Inflammatory macrophage treated with lipopolysaccharide for 1 hour (primary cell): ENCODE data around the gene ZNRD2.

Source experiments
- DNase-seq, 2 donors: peaks; one replicate each; pipeline ENCODE4 v3.0.0-alpha.2; 2020 to 2022

ZNRD2 gene

DNA sequence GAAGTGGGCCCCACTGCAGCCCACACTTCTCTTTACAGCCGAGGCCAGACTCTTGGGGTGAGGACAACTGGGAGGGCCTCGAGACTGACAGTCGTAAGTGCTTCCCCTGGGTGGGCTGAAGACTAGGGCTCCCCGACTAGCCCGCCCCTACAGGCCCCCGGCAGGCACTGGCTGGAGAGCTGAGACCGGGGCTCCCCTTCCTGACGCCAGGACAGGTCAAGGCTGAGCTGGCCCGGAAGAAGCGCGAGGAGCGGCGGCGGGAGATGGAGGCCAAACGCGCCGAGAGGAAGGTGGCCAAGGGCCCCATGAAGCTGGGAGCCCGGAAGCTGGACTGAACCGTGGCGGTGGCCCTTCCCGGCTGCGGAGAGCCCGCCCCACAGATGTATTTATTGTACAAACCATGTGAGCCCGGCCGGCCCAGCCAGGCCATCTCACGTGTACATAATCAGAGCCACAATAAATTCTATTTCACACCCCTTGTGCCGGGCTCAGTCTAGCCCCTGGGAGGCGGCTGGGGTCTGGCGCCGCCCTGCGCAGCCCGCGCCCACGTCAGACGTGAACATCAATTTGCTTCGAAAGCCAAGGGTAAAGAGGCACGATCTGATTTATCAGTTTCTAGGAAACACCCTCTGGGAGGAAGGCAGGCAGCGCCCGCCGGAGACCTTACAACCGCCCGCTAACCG is 31.9 kb upstream of the ZNRD2 start:
- no peak for DNase-seq

DNA sequence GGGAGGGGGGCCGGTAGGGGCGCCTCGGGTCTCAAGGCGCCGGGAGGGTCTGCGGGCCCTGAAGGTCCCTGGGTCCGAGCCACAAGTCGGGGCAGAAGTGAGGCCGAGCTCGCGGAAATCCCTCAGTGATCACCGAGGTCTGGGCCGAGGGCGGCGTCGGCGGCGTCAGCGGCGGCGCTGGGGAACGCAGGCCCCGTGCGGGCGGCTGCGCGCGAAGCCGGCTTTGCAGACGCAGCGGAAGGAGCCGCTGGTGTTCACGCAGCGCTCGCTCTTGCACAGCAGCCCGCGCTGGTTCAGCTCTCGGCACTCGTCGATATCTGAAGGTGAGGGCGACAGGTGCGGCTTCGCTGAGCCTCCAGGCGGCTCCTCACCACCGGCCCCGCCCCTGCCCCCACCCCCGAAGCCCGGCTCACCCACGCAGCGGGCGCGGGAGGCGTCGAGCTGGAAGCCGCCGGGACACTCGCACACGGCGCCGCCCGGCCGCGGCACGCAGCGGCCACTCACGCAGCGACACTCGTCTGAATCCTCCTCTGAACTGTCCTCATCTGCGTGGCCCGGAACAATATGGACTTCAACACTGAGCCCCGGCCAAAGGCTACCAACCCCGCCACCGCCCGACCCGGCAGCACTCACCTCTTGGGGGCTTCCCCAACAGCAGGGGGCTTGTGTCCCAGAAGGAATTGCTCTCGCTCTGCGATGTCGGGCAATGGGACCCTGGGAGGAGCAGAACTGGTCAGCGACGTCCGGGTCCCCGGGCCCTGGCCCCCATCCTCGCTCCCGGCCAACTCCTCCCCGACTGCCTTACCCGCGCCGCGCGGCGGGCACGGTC is 31.1 kb upstream of the ZNRD2 start:
- DNase-seq: no peak

DNA sequence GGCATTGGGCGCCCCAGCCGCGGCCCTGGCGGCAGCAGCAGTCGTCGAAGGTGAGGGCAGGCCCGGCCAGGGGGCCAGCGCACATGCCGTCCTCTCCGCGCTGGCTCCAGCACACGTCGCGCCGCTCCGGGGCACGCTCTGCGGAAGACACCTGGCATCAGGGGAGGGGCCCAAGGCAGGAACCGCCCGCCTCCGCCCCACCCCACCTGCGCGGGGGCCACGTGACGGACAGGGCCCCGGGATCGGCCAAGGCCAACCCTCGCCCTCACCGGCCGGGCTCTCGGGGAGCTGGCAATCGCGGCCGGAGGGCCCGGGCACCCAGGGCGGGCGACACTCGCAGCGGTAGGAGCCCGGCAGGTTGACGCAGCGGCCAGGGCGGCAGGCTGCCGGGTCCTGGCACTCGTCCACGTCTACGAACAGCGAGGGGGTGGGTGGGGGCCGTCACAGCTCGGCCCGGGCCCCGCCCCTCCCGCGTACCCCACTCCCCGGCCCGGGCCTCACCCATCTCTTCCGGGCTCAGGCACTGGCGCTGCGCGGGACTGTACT is 30.5 kb upstream of the ZNRD2 start:
- DNase-seq: no peak

DNA sequence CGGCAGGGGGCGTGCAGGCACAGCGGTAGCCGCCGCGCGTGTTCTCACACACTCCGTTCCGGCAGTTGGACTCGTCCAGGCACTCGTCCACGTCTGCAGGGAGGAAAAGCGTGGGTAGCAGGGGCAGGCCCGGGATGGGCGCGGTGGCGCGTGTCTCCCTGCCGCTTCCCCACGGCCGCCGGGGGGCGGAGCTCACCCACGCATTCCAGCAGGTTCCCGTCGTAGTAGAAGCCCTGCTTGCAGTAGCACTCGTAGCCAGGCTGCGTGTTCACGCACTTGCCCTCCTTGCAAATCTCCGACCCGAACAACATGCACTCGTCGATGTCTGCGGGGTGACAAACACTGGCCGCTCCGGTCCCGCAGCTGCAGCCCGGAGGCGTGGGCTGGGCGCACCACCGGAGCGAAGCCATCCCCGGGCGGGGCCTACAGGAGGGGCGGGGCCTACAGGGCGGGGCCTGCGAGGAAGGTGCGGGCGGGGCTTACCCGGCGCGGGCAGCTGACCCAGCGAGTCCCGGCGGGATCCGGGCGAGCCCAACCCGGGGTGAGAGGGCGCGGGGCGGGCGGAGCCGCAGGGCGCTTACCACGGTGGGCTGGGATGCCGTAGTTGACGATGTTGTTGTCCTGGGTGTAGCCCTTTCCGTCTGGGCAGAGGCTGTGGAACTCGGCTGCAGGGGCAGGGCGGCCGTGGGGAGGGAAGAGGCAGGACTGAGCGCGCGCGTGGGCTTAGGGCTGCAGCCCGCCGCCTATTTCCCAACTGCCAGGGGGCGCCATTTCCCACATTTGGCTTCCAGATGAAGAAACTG is 29.8 kb upstream of the ZNRD2 start:
- DNase-seq: peak; percentile 94 to 96

DNA sequence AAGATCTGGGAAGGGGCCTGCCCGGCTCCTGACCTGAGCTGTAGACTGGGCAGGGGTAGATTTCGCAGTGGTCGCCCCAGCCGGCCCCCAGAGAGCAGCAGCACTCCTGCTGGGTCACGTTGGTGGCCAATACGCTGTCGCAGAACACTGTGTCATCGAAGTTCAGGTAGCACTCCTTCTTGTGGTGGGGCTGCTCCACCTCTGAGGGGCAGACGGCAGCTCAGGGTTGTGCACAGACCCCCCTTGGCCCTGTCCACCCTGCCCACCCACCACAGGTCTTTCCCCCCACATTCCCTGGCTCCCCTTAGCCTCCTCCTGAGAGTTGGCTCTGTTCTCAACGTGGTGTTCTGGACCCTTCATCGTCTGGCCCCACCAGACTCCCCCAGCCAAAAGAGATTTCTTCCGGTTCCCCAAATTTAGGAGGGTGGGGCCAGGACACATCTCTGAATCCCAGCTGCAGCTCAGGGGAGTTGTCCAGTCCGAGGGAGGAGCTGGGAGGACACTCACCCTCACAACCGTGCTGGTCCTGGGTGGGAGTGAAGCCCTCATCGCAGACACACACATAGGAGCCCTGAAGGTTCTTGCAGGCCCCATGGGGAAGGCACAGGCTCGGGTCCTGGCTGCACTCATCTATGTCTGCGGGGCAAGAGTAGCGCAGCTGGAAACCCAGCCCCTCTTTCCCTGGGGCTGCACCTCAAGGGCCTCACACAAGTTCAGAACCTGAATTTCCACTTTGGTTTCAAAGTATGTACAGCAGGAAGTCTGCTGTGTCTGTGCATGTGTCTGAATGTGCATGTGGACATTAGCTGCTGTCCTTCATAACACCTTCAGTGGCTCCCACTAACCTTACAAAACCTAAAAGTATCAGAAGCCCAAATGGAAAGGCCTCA is 28.9 kb upstream of the ZNRD2 start:
- DNase-seq: no peak

DNA sequence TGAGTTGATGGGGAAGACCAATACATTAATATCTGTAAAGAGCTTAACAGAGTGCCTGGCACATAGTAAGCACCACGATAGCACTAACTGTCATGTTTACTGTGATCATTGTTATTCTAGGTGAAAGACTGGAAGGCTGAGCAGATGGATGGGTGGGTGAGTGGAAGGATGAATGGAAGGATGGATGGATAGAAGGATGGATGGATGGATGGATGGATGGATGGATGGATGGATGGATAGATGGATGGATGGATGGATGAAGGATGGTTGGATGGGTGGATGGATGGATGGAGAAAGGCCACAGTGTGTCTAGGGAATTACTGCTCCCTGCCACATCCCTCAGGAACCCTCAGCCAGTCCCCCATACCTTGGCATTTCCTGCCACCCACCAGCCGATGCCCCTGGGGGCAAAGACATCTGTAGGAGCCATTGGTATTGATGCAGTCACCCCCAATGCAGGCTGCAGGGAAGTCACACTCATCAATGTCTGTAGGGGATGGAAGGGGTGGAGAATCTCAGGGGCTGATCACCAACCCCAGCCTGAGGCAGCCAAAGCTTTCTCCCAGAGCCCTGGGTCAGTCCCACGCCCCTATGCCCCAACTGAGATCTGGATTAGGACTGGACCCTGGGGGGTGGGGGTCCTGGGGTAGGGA is 27.4 kb upstream of the ZNRD2 start:
- no peak for DNase-seq

DNA sequence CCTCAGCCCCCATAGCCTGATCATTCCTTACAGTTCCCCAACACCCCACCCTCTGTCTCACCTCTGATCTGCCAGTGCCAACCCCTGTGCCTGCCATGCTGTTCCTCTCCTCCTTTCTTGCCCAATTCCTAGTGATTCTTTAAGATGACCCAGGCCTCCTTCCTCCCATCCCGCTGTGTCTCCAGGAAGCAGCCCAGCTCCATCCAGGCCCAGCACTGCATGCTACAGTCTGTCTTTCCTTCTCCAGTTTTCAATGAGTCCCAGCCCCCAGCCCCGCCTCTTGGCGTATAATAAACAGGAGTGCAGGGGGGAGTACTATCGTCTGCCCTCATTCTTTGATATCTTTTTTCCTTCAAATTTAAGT is 24.4 kb upstream of the ZNRD2 start:
- DNase-seq: no peak

DNA sequence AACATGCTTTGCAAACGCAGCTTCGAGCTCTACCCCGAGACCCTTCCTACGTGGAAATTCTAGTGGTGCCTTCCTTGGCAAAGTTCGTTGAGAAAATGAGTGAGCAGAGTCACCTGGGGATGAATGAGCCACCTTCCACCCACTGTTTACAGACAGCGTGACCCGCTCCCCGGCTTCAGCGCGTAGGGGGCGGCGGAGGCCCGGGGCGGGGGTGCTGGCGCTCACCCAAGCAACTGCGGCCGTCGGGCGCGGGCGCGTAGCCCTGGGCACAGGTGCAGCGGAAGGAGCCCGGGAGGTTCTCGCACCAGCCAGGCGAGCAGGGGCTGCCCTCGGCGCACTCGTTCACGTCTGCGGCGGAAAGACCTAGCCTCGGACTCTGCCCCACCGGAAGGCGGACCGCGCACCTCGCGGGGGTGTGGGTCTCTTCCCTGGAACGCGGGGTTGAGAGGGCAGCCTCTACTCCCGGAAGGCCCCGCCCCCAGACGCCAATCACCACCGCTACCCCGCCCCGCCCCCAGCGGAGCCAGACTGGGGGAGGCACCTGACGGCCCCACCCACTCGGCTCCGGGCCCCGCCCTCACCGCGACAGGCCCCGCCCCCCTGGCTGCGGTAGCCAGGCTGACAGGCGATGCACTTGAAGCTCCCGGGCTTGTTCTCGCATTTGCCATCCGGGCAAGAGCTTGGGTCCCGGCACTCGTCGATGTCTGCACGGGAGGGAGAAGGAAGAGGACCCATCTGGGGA is 23.9 kb upstream of the ZNRD2 start:
- peak; percentile 68 to 93 for DNase-seq

DNA sequence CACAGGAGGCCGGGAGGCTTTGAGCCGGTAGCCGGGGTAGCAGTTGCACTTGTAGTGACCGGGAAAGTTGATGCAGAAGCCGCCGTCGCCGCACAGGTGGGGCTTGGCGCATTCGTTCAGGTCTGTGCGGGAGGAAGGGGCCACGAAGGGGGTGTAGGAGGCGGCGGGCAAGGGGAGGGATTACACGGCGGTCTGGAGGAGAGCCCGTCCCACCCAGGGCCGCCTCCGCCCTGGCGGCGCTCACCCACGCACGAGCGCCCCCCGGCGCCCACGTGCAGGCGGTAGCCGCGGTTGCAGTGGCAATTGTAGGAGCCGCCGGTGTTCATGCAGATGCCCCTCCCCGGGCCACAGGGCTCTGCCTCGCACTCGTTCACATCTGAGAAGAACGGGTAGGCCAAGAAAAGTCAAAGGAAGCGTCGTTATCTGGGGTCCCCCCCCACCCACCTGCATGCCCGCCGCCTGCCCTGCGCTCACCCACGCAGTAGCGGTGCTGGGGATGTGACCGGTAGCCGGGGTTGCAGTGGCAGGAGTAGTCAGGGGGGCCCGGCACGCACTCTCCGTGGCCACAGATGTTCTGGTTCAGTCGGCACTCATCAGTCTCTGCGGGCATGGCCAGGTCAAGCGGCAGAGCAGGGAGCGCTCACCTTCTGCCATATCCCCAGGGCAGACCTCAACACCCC is 22.7 kb upstream of the ZNRD2 start:
- DNase-seq: no peak

DNA sequence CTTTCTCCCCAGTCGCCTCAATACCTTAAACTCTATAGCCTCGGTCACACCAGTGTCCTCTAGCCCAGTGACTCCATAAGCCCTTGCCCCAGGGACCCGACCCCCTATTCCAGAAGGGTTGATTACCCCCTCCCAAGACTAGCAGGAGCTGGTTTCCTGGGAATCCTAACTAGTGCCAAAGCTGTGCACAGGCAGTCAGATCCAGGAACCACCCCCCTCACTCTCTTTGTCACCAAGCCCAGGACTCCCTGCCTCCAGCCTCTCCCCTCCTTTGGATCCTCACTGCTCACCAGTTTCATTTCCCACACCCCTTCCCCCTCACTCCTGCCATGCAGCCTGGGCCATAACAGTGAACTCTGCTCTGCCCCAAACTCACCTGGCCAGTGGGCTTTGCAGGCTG is 21.9 kb upstream of the ZNRD2 start:
- no peak for DNase-seq

DNA sequence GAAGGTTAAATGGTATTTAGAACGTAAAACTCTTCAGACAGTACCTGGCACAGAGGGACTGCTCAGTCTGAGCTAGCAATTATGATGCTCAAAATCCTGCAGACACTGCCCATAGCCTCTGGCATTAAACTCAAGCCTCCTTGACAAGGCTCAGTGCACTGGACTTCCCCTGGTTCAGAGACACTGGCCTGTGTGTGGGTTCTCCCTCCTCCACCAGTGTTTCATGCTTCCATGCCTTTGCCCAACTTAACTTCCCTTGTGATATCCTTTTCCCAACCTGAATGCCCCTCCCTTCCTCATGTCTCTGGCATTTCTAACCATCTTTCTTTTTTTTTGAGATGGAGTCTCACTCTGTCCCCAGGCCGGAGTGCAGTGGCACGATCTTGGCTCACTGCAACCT is 21.2 kb upstream of the ZNRD2 start:
- peak; percentile 35 to 76 for DNase-seq

DNA sequence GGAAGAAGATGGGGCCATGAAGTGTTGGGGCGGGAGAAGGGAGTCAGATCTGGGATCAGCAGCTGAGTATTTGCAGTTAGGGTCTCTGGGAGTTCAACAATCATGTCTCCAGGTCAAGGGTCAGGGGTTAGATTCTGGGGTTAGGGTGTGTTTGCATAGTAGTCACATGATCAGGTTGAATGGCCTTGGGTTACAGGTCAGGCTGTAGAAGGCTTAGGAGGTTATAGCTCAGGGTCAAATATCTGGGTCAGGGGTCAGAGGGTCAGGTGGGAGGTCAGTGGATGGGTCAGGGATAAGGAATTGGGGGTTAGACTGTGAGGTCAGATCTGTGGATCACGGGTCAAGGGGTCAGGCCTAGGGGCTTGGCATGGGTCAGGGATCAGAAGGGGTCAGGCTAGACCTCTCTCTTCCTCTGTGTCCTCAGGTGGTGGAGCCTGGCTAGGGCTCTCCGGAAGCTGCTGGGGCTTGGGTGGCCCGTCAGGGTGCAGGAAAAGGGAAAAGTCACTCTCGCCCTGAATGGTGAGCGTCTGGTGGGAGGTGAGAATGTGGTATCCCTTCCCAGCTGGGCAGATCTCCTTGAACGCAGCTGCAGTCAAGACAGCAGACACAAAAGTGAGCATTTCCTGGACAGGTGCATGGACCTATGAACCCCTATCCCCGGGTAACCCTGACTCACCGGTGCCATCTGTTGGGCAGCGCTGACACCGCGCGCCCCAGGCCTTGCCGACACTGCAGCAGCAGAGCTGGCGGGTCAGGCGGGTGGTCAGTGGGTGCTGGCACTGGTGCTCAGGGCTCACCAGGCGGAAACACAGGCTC is 18.5 kb upstream of the ZNRD2 start:
- peak; percentile 33 to 55 for DNase-seq

DNA sequence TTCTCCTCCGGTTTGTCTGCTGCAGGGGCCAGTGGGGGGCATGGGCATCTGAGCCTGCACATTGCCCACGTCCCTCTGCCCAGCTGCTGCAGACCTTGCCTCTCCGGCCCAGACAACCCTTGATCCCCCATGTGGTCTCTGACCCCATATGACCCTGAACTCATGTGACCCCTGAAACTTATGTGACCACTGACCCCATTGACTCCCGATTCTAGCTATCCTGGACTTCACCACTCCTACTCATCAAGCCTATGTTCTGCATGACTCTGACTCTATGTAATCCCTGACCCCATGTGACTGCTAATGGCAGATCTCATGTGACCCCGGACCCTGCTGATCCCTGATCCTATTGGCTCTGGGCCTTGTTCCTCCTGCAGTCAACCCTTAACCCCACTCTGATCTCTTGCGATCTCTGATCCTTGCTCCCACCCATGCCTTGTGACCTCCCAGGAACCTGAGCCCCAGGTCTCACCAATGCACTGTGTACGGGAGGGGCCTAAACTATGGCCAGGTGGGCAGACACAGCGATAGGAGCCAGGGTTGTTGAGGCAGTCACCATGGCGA is 17.8 kb upstream of the ZNRD2 start:
- DNase-seq: peak; percentile 64 to 96

DNA sequence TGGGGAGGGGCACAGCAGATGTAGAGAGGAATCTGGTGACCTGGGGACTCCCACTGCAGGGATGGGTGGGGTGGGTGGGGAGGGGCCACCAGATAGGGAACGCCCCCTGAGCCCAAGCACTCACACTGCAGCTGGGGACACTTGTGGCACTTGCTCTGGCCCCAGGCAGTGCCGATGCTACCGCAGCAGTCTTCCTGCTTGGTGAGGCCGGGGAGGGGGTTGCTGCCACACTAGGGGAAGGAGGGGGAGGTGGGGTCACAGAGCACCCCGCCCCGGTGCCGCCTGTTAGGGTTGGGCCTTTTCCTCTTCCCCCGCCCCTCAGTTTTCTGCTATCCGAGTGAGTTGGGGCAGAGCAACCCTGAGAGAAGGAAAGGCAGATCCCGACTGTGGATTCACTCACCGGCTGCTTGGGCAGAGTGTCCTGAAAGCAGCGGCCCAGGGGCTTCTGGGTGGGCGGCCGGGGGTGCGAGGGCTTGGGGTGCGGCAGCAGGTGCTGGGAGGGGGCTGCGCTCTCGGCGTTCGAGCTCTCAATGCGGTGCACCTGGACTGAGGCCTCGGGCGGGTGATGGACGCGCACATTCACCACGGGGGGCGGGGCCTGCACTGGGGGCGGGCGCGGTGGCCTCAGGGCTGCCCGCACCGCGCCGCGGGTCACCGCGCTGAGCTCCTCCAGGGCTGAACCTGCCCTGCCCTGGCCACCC is 16.8 kb upstream of the ZNRD2 start:
- DNase-seq: peak; percentile 50 to 76

DNA sequence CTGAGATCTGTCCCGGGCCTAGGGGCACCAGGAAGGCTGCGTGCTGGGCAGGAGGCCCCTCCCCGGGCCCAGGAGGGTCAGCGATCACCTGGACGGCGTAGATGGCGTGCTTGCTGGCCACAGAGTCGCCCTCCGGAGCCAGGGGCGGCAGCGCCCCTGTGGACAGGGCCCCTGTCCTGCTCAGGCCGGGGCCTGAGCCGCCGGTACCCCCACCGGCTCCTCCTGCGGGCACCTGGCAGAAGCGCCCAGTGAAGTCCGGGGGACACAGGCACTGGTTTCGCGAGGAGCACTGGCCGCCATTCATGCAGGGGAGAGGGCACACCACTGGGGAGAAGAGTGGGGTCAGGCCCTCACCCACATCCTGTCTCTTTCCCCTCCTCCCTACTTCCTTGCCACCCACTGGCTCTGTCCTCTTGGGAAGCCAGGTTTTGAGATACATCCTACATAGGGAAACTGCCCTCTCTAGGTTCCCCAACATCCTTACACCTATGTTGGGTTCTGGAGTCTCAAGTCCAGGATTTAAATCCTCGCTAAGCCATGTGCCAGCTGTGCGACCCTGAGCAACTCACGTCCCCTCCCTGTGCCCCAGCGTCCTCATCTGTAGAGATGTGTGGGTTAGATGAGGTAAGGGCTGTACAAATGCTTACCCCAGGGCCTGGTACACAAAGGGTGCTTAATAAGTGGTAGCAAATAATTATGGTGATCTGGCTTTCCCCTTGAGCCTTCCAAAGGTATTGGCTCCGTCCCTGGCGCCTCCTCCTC is 16.0 kb upstream of the ZNRD2 start:
- DNase-seq: no peak

DNA sequence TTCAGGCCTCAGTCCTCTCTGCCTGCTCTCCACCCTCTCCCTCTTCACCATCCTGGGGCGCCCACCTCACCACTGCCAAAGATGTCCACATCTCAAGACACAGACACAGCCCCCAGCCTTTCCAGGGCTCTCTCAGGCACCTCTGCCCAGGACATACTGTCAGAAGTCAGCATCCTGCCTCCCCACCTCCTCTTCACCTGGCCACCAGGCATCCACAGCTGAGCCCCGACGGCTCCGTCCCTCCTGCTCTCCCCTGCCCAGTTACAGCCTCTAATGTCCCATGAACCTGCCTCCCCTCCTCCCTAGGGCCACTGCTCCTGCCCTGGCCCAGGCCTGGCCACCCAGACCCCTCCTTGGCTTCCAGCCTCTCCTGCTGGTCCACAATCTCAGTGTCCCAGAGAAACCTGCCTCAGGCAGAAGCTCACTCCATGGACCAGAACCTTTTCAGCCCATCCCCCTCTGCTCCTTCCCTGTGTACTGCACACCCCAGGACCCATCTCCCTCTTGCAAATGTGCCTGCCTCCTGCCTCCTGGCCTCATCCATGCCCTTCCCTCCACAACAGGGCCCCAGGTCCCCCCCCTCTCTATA is 15.3 kb upstream of the ZNRD2 start:
- DNase-seq: no peak

DNA sequence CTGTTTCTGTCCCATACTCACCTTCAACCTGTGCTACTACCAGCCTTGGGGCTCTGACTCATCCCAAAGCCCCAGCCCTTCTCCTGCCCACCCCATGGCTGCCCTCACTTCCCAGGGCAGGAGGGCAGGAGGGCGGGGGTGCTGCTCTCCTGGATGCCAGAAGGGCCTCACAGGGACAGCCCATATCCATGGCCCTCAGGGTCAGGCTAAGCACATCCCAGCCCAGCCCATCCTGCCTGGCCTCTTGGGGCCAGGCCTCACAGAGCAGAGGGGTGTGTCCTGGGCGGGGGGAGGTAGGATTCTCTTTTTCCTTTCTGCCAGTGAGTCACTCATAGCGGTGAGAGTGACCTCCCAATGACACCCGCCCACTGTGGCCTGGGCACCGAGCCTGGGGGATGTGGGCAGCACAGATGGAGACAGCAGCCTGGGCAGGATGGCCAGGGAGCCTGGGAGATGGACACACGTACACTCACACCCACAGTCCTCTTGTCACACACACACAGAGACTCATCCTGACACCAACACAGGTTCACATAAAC is 14.5 kb upstream of the ZNRD2 start:
- peak; percentile 40 to 43 for DNase-seq
